H1 (cell line): ENCODE measurements around the gene AP4B1. TPM values are rescaled to one million over a fixed set of nuclear protein-coding genes. Genes with fewer than 3 reads are reported as not detected.

Source experiments
- MAFK ChIP-seq: IDR thresholded peaks from 2 replicates; pipeline ENCODE4 v1.6.1; 2012; ENCODE audit warnings: low read depth, mild to moderate bottlenecking, improper control_type of control experiment, low read length
- PHF8 ChIP-seq: fragments of 200-600 bp; sonication (generic); conservative IDR thresholded peaks from 2 replicates; pipeline ENCODE4 v1.7.1; 2012; ENCODE audit warnings: low read depth, mild to moderate bottlenecking, inconsistent platforms, low read length, moderate library complexity
- RNF2 ChIP-seq: fragments of 200-900, 300-1000 bp; sonication (generic); IDR thresholded peaks from 2 replicates; pipeline ENCODE4 v1.7.1; 2016; ENCODE audit warnings: borderline replicate concordance, low read depth, mild to moderate bottlenecking, antibody characterized with exemption, low read length; ENCODE audit not compliant: poor library complexity, severe bottlenecking; ENCODE audit errors: missing control alignments
- RXRA ChIP-seq: IDR thresholded peaks from 2 replicates; pipeline ENCODE4 v1.6.1; 2011; ENCODE audit warnings: low read depth, mild to moderate bottlenecking, low read length, moderate library complexity; ENCODE audit not compliant: insufficient read depth
- TAF7 ChIP-seq: optimal IDR thresholded peaks from 2 replicates; pipeline ENCODE3; 2011; ENCODE audit warnings: low read depth, mild to moderate bottlenecking, inconsistent platforms, low read length, moderate library complexity, borderline replicate concordance
- polyA plus RNA-seq, 7 experiments: library from polyadenylated mRNA; depleted of rRNA in 3 of 7; stranded (reverse) in 5 of 7; unstranded in 2 of 7; fragments of >200 nt in 5 of 7; fragments of 200-250 nt in 2 of 7; gene quantifications; 1 replicate in 5 of 7; 2 replicates in 1 of 7; 4 replicates in 1 of 7; pipeline versions ENCODE4 v1.2.1 to v1.2.3, GENCODE V29; 2011 to 2013; ENCODE audit warnings: missing spikeins in 2 of 7, mixed read lengths in 2 of 7
- total RNA-seq: library from RNA; stranded (reverse); fragmentation: NEBNext Ultra II Directional; extraction: Animal tissue kit (Norgen Biotek cat#: 25700); gene quantifications from 2 replicates; pipeline ENCODE4 v1.2.1, GENCODE V29; 2021

AP4B1 gene
- total and polyA plus RNA-seq, 2 of the 8 experiments (the other 6 are each of a cell fraction or from before 2014, with no cell fraction given) = 8.9 to 9.0 TPM

DNA sequence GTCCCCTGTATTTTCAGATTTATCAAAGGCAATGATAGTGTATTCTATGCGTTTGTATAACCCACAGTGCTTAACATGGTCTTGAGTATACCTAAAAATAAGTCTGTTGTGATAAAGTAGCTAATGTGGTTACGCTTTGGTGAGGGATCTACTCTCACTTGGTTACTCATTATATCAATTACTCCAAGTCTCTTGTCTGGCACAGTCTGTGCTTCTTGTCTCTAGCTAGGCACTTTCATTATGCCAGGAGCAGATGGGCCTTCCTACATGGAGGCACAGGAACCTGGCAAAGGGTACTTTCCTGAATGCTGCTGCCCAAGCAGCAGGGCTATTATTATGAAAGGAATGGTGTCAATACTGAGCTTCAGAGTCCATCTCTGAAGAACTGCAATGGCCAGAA, 28.9 kb downstream of the AP4B1 start (continued):
- TF ChIP-seq TAF7 = no peak
- TF ChIP-seq RNF2 = no peak
- no peak for TF ChIP-seq MAFK
- no peak for TF ChIP-seq PHF8
- TF ChIP-seq RXRA = no peak
